HG03571 (cell line): Measurements from ENCODE around the gene SERTAD2.

Experiments used
- ATAC-seq: cut with Tn5 transposase; IDR thresholded peaks from one replicate; pipeline ENCODE4 v1.9.1; 2021; ENCODE audit not compliant: unreplicated experiment

The SERTAD2 gene

GRCh38 chr2:64675860-64676259 lies 22.1 kb upstream of the SERTAD2 start:
- no peak for ATAC-seq

- no peak for ATAC-seq
These were observed 19.0 kb upstream of the SERTAD2 start for GRCh38 chr2:64672708-64673107.

- no peak for ATAC-seq
These were observed 16.3 kb upstream of the SERTAD2 start for GRCh38 chr2:64670047-64670446.

- ATAC-seq, result no peak
These were observed 15.6 kb upstream of the SERTAD2 start for GRCh38 chr2:64669288-64669687.

- no peak for ATAC-seq
These were observed 14.8 kb upstream of the SERTAD2 start for GRCh38 chr2:64668542-64668941.

- ATAC-seq, result no peak
These were observed 13.8 kb upstream of the SERTAD2 start for GRCh38 chr2:64667535-64667934.

- peak; percentile 50 for ATAC-seq
These were observed 13.2 kb upstream of the SERTAD2 start for GRCh38 chr2:64666810-64667438.

GRCh38 chr2:64665709-64666108 lies 12.0 kb upstream of the SERTAD2 start:
- no peak for ATAC-seq

- no peak for ATAC-seq
These were observed 9.7 kb upstream of the SERTAD2 start for GRCh38 chr2:64663402-64663801.

GRCh38 chr2:64661741-64662169 lies 8.0 kb upstream of the SERTAD2 start:
- ATAC-seq, result no peak

GRCh38 chr2:64659252-64659651 lies 5.5 kb upstream of the SERTAD2 start:
- ATAC-seq, result no peak

GRCh38 chr2:64658269-64658668 lies 4.6 kb upstream of the SERTAD2 start:
- no peak for ATAC-seq

GRCh38 chr2:64657411-64657810 lies 3.7 kb upstream of the SERTAD2 start:
- no peak for ATAC-seq

GRCh38 chr2:64656379-64656778 lies 2.7 kb upstream of the SERTAD2 start:
- no peak for ATAC-seq

- no peak for ATAC-seq
These were observed 2.2 kb upstream of the SERTAD2 start for GRCh38 chr2:64655873-64656272.

- ATAC-seq, result no peak
These were observed 1.4 kb upstream of the SERTAD2 start for GRCh38 chr2:64655018-64655664.

- peak; percentile 31 for ATAC-seq
These were observed 524 bp upstream of the SERTAD2 start for GRCh38 chr2:64654063-64654811.

GRCh38 chr2:64652231-64653108 lies 1.2 kb downstream of the SERTAD2 start:
- no peak for ATAC-seq

- ATAC-seq, result no peak
These were observed 2.1 kb downstream of the SERTAD2 start for GRCh38 chr2:64651590-64651989.

GRCh38 chr2:64650722-64651338 lies 2.9 kb downstream of the SERTAD2 start:
- no peak for ATAC-seq

GRCh38 chr2:64650296-64650695 lies 3.4 kb downstream of the SERTAD2 start:
- no peak for ATAC-seq
